A204.1 (cell line): ENCODE data around the gene SLC22A23.

Experiments
- FAIRE-seq: peaks from 2 replicates; lab custom pipeline; 2012; peaks lifted over from hg19 to GRCh38; lab: Jason Lieb, UNC

The SLC22A23 gene

DNA sequence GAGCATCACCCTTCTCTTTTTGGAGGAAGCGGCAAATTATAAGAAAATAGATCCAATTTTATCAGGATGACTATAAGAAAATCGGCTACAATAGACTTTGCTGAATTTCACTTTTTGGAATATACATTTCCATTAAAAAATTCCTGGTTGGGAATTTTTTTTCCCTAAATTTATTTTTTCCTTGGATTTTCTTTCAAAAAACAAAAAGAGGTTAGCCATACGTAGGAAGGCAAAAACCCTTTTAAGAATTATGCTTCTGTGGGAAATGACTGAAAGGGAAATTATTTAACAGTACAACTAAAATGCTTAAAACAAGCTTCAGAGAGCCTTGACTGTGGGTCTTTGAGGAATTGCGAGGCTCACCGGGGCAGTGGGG lies 86.9 kb downstream of the SLC22A23 start:
- FAIRE-seq: no peak

DNA sequence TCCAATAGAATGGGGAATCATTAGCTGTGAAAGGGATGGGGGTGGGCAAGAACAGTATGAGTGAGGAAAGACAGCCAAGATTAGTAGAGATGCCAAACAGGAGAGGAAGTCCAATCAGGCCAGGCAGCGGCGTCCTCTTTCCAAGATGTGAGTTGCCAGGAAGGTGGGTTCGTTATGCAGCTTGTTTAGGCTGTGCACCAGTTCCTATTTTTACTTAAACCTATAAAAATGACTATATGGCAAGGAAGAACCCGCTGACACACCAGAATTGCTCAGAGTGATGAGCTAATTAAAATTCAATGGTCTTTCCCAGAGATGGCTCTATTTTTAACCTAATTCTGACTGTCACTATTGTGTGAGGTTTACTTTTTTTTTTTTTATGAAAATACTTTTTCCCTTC lies 88.2 kb downstream of the SLC22A23 start:
- FAIRE-seq: no peak

DNA sequence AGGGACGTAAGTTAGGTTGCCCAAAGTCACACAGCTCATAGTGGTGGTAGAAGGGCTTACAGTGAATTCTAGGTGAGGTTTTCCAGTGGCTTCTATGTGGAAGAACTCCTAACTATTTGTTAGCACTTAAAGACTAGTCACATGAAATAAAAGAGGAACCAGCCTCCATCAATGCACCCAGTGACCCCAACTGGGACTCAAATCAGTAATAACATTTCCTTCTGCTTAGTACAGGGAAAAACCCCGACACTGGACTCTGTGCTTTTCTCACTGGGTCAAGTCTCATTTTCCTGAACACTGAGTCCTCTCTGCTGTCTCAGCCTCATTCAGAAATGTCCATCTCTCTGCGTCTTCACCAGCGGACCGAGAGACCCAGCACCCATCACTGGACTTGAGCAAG lies 89.2 kb downstream of the SLC22A23 start:
- FAIRE-seq: no peak

DNA sequence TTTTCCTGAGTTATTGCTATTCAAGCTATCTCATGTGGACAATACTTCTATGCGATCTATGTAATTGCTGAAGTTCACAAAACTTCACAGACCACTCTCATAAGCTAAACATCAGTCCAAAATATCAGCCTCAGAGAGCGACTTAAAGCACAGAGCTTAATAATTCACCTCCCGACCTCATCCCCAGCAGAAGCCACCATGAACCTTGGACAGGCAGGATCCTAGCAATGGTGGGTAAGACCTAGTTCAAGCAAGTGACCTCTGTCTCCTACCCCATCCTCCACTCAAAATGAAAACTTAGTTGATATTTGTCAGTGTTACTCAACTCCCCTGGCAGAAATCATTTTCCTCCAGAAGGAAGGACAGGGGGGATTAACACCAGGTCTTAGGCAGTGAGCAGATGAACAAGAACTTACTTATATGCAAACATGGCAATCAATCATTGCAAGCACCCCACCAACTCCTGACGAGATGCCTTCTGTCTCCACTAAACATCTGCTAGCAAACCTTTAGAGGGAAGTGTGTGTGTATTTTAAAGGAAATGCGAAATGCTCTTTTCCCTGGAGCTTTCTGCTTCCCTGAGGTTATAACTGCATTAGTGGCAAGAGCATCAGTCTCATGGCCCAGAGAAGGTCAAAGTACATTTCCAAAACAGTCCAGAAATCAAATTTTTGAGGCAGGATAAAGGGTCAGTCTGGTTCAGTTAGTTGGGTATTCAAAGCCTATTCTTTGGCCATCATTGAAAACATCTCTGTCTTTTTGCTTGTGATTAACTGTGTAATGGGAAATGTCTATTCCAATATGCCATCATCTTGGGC lies 90.0 kb downstream of the SLC22A23 start:
- FAIRE-seq: no peak

DNA sequence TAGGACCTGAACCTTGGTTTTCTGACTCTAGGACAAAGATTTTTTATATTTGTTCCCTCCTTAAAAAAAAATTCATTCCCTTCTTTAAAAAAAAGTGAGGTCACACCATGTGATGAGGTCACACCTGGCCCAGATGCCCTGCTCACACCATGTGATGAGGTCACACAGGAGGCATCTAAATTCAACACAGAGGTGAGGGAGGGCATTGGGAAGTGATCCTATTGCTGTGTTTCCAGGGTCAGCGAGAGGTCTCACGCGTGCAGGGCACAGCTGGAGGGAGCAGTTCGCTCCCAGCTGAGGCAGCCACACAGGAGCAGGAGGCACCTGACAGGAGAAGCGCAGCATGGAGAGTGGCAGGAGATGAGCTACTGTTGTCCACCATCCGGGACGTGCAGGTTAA lies 92.5 kb downstream of the SLC22A23 start:
- FAIRE-seq: no peak

DNA sequence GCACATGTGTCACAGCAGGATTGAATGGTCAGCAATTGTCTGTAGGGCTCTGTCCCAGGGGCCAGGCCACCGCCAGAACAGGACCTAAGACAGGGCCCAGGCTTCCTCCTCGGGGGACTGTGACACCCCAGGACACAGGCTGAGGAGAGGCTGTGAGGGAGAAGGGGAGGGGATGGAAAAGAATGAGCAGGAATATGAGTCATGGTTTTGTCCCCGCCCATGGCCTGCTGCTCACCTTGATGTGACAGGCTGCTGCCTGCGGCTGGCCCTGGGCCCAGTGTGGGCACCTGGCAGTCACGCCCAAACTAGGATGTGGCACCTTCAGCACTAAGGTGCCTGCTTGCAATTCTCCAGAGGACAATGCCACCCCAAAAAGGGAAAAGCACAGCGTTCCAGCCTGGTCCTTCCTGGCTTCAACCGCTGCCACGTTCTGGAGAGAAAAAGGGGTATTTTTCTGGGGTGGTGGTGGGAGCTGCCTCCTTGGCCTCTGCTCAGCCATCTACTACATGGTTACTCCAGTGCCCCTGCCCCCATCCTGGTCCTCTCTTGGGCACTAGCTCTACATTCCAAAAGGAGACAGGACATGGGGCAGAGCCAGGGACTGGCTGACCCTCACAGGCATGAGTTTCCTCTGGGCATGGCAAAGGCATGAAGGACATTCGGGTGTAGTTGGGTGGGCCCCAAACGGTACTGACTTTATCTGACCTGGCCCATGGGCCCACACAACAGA lies 93.4 kb downstream of the SLC22A23 start:
- FAIRE-seq: no peak

DNA sequence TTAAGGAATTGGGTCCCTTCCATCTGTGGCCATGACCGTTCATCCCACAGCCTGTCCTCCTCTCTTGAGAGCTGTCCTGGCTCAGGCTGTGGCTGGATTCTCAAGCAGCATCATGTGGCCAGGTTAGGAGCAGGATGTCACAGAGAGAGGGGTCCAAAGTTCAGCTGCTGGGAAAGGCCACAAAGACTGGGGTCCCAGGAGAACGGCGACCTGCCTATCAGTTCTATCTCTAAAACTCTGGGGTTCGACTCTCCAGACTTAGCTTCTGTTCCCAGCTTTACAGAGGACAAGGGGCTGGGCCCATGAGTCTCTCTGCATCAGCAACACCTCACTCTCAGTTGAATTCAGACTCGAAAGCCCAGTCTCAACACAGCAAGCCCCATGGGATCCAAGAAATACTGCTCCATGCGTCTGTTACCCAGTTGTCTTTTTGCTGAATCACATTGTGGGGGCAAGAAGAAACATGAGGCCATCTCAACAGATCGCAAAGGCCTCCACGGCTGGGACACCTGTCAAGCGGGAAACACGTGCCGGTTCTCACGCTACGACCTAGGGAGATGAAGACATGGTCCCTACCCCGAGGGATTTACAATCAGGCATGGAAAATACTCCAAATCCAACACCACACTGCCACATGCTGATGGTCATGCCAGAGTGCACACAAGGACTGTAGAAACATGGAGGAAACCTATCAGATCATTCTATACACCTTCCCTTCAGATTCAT lies 95.4 kb downstream of the SLC22A23 start:
- no peak for FAIRE-seq

DNA sequence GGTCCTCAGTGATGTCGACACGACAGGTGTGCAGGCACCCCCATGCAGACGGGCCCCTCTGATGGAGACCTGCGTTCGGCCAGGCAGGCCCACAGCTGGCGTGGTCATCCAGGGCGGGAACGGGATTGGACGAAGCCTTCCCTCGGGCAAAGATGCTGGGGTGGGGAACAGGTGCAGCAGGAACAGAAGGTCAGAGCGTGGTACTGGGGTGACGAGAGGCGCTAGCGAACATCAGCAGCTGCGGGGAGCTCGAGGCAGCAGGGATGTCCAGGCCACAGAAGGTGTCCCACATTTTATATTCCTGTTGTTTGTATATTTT lies 96.2 kb downstream of the SLC22A23 start:
- no peak for FAIRE-seq

DNA sequence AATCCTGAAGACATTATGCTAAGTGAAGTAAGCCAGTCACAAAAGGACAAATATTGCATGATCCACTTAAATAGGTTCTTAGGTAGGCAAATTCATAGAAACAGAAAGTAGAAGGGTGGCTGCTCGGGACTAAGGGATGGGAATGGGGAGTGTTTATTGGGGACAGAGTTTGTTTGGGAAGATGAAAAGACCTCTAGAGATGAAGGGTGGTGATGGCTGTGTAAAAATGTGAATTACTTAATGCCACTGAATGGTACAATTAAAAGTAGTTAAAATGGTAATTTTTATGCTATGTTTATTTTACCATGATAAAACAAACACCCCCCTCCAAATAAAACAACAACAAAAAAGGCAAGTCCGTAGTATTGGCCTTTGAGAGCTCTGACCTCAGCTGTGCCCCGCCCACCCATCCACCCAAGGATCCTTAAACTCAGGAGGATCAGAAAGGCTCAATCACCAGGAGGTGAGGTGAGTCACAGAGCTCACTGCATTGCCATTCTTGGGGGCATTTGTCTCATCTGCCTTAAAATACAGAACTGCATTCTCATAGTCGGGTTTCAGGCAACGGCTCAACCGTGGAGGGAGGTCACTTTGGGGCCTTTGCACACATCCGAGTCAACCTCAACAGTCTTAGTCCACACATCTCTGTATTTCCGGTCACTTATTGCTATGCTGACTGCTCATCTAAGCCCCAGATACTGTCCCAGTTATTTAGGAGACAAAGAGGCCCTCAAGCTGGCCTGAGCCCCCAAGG lies 96.7 kb downstream of the SLC22A23 start:
- FAIRE-seq: no peak

DNA sequence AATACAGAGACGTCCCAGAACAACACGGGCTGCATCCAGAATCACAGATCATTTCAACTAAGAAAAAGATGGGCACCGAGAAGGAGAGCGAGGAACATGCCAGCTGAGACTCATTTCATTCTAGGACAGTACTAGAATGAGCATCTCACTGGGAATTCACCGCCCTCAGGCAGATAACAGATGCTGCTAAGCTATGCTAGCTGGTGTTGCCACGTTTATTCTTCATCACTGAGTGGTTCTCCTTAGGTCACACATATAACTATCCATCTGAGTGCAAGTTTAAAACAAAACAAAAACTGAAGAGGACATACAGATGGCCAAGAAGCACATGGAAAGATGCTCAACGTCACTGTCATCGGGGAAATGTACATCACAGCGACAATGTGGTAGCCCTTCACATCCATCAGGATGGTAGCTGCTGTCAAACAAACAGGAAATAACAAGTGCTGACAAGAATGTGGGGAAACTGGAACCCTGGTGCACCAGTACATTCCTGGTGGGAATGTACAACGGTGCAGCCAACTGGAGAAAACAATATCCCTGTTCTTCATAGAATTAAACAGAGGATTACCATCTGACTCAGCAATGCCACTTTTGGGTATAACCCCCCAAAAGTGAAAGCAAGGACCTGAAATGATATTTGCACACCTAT lies 97.6 kb downstream of the SLC22A23 start:
- no peak for FAIRE-seq

DNA sequence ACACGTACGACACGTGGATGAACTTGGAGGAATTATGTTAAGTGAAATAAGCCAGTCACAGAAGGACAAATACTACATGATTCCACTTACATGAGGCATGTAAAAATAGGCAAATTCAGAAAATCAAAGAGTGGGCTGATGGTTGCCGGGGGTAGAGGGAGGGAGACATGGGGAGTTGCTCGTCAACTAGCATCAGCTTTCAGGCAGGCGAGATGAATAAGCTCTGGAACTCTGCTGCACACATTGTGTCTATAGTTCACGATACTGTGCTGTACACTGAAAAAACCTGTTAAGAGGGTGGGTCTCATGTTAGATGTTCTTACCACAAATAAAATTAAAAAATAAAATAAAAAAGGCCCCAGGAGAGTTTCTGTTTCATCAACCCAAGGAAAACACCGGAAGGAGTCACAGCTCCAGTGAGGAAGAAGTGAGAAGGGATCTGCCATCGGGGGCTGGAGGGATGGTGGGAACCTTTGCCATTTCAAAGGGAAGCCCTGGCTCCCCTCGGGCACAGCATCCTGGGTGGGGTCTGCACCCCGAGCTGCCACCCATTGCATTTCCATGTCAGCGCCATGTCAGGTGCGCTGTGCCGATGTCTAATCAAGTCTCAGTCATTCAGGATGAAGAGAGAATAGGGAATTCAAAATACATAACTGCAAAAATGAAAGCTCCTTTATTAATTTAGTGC lies 98.3 kb downstream of the SLC22A23 start:
- no peak for FAIRE-seq

DNA sequence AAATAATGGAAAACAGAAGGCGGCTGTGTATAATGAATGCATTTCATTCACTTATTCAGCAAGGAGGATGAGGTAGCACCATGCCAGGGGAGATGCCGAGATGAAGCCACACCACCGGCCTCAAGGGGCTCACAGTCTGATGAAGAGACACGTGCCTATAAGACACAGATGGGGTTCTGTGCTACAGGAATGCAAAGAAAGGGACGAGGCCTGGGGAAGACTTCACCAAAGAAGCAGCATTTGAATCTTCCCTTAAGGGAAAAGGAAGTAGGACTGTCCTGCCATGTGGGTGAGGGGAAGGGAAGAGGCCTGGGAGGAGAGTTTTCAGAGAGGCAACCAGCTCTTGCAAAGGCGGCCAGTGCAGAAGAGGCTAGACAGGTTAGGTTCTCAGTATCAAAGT lies 99.2 kb downstream of the SLC22A23 start:
- FAIRE-seq: no peak

DNA sequence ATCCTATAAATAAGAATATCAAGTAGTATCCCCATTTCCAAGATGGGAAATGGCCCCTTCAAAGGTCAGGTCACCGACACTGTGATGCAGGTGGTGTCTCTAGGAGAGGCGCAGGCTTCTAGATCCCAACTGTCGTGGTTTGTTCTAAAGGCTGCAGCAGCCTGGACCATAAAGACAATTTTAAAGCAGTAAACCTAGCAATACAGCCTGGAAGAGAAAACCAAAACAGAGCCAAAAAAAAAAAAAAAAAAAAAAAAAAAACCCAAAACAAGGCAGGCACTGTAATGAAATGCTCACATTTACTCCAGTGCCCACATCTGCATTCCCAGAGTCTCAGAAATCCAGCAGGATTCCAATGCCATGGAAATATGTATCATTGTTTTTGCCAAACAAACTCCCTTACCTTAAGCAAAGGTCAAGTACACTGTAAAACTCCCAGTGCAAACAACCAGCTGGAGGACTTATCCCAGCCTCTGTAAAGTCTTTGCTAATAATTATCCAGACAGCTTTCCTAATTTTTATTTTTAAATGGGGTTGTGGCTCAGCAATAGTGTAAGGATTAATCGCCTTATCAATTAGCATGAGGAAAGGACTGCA lies 99.9 kb downstream of the SLC22A23 start:
- no peak for FAIRE-seq

DNA sequence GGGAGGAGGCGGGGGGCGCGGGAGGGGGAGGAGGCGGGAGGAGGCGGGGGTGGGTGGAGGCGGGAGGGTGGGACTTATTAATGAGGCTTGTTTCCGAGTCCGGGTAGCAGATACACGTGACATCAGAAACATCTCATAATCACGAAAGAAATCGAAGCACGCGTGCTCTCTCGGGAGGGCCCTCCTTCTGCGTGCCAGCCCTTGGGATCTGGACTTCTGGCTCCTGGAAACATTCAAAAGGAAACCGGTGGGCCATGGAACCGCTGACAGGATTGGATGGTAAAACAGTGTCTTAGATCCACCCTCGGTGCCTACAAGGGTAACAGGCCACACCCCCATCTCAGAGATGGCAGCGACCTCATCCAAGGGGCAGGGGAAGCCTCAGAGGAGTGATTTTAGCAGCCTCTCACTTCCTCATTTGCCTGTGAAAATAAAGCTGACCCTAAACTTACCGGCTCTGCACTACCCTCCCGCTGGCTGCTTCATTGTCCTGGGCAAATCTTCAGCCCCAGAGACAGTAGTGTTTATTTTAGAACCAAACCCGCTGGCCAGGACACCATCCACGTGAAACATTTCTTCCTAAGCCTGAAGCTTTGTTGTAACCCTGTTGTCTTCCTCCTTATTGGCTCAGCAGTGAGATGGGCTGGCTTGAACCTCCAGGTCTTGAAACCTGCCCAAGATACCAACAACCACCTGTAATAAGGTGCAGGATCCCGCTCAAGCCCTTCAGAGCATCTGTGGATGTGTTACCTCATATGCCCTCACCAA lies 100.6 kb downstream of the SLC22A23 start:
- no peak for FAIRE-seq

DNA sequence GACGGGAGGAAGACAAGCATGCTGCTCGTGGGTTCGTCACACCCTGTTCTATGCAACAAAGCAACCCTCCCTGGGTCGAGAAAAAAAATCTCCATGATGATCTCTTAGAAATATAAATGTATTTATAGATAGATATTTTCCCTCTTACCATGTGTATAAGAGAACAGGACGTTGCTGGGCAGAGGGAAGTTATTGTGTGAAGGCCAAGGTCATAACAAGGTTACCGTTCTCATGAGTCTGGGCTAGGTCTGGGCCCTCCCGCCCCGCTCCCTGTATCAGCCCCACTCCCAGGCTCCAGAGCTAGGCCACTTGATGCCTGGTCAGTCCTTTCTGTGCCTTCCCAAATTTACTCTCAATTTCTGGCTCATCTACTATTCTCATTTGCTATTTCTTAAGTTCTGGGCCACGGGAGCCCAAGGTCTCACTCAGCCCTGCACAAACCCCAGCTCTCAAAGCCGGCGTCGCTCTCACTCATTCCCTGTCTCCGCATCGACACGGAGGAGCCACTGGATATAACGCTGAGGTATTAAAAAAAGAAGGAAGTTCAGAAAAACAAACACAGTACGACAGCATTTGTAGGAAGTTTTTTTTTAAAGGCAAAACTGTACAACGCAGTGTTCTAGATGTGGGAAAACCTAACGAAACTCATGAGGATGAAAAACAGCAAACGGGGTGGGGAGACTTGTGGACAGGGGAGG lies 101.3 kb downstream of the SLC22A23 start:
- no peak for FAIRE-seq

DNA sequence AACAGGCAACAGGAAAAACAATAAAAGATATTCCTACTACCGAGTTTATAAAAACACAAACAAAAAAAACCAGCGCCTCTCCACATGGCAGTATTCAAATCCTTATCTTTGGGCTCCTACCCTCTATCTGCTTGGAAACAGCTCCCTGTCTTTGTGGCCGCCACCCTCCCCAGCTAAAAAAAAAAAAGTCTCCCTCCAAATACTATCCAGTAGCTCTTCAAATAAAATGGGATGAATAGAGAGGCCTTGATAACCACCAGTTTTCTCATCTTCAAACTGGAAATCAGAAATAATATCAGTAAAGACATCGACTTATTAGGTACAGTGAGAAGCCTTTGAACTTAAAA lies 101.9 kb downstream of the SLC22A23 start:
- FAIRE-seq: no peak

DNA sequence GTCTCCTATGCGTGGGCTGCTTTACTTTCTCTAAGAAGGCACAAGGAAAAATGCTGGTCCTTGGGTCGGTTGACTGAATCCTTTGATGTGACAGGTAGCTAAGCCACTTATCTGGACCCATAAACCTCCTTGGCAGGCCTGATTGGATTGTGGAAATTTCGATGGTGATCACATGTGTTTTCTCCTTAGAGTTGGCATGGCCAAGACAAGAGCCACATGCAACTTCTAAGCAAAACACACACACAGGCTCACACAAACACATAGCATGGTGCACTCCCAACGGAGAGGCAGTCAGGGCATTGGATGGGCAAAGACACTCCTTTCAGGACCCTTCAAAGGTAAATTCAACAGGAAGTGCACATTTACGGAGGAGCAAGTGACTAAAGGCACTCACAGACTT lies 102.9 kb downstream of the SLC22A23 start:
- no peak for FAIRE-seq

DNA sequence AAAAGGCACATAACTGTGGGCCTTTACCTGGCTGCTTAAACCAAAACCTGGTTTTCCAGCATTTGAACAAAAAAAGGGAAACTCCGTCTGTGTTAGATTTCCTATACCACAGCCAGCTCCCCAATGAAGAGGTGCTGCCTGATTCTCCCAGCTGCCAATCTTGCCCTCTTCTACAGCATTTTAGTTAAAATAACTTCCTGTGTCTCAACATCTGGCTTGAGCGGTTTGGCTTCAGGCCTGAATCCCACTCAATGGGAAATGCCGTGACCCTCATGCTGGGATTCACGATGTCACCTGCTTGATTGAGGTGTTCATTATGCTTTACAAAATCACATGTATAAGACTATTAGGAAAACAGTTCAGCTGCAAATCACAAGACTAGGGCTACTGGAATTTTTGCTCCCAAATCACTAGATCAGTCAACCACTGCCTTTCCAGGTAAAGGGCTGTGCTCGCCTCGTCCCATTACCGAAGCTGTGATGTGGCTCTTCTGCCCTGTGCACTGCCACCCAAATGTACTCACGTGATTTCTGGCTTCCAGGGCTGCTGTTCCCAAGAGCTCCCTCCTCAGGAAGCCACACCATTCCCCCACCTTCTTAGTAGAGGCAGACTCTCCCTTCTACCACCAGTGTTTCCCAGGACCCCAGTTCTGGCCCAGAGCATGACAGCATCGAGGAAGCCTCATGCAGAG lies 103.5 kb downstream of the SLC22A23 start:
- FAIRE-seq: no peak

DNA sequence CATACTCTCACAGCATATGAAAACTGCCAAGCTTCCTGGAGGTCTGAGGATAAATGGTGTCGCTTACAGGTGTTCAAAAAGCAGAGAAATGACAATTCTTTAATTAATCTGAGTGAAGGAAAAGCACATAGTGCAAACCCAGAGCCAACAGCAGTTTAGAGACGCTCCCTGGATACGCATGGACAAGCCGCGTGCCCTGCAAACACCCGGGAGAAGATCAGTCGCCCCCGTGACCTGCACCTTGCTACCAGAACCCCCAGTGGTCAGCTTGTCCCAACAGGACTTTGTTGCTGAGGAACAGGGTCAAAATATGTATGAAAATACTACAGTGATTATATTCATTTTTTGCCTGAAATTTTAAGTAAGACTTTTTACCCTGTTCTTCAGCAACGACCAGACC lies 104.2 kb downstream of the SLC22A23 start:
- no peak for FAIRE-seq
